ENCODE data around the gene FN1.

FN1 gene

GRCh38 chr2:215441560-215442400 lies 5.9 kb upstream of the FN1 start:
- DNase-seq (ENCODE audit: low spot score) = peak; percentile 9
- no peak for FAIRE-seq

DNA sequence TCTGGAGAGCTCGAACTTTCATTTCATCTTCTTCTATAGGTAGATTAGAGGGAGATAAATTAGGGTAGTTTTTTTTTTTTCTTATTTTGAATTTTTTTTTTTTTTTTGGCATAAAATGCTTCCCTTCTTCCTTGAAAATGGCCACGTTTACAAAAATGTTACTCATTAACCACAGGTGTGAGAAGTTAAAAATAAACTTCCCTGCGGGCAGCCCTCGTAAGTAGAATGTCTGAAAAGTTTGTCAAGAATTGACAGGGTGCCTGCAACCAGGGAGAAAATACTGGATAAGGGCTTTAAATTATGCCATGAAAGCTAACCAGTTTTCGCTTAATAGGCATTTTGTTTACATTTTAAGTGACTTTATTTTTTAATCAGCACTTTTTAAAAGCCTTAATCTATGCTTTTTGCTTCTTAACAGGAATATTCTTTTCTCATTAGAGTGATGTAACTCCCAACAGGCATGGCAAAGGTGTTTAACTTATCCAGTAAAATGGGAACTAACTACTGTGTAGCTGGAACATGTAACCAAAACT lies 4.2 kb upstream of the FN1 start:
- DNase-seq (ENCODE audit: low spot score) = no peak

DNA sequence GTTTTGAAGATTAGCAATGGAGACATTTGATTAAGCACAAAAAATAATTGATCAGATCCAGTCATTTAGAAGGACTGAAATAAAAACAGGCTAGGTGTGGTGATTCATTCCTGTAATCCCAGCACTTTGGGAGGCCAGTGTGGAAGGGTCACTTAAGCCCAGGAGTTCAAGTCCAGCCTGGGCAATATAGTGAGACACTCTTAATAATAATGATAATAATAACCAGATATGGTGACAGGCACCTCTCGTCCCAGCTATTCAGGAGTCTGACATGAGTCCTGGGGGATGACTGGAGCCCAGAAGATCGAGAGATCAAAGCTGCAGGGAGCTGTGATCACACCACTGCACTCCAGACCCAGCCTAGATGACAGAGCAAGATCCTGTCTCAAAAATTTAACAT lies 3.5 kb upstream of the FN1 start:
- no peak for FAIRE-seq
- DNase-seq (ENCODE audit: low spot score) = no peak

More for the DNA sequence above, 4.2 kb upstream of the FN1 start:
- FAIRE-seq = no peak

DNA sequence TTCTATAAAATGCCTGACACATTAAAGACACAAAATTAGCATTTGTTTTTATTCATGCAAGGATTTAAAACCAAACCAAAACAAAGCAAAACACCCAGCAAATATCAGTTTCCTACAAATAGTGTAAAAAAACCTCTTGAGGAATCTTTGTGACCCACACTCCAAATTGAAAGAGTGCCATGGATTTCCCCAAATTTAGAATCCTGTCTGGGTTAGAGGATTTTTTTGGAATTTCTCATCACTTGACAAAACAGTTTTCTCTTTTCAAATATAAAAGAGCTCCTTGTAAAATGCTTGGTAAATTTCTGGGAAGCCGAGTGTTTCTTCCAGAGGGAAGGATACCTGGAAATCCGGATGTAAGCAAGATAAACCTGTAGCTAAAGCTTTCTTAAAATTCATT lies 1.7 kb upstream of the FN1 start:
- FAIRE-seq (no peak), DNase-seq (ENCODE audit: low spot score) (no peak)

GRCh38 chr2:215436705-215437565 lies 1.1 kb upstream of the FN1 start:
- FAIRE-seq = no peak
- DNase-seq (ENCODE audit: low spot score) = no peak

DNA sequence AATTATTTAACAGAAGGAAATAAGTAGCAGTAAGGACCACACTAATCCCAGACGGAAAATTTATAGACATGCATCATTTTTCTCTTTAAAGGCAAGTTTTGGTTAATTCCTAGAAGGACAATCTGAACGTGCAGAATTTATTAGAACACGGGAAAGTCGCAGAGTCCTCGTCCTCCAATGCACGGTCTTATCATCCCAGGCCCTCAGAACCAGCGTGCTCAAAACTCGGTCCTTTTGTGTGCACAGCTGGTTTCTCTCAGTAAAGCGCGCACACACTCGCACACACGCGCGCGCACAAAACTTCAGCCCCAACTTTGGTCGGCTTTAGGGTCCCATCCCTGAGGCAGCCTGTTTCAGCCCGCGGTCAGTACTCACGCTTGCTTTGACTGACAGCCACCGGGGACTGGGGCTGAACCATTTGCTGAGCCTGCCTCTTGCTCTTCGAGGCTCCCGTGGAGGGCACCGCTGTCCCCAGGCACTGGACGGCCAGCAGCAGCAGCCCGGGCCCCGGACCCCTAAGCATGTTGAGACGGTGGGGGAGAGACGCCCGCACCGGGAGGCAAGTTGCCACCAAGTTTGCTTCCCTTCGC lies 493 bp downstream of the FN1 start:
- DNase-seq (ENCODE audit: low spot score) = peak; percentile 17
- FAIRE-seq = no peak

DNA sequence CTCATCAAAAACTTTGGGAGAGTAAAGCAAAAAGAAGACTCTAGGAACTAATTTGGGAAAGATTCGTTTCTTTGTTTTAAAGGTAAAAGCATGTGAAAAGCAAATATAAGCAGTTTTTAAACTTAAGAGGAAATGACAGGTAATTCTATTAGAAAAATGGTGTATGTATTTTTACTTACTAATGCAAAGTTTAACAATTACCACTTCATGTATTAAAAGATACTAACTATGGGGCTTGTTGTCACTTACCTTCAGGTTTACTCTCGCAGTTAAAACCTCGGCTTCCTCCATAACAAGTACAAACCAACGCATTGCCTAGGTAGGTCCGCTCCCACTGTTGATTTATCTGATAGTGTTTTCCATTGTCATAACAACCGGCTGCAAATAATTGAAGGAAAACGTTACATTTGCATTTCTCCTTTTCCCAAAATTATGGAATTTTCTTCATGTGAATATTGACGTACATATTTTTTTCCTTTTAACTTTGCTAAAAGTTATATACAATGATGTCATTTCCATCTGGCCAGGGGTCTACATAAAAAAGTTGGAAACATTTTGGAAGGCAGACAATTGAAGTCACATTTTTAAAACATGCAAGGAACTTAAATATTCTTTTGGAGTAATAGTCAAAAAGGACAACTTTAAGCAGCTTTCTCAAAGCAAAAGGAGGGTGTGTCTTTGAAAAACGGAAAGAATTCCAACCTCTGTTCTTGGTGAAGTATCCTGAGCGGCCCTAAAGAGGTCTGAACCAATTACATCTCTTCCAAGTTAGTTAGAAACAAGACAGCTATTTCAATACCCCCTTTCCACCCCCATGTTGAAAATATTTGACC lies 1.2 kb downstream of the FN1 start:
- FAIRE-seq = peak; percentile 38
- DNase-seq (ENCODE audit: low spot score) = peak; percentile 33

DNA sequence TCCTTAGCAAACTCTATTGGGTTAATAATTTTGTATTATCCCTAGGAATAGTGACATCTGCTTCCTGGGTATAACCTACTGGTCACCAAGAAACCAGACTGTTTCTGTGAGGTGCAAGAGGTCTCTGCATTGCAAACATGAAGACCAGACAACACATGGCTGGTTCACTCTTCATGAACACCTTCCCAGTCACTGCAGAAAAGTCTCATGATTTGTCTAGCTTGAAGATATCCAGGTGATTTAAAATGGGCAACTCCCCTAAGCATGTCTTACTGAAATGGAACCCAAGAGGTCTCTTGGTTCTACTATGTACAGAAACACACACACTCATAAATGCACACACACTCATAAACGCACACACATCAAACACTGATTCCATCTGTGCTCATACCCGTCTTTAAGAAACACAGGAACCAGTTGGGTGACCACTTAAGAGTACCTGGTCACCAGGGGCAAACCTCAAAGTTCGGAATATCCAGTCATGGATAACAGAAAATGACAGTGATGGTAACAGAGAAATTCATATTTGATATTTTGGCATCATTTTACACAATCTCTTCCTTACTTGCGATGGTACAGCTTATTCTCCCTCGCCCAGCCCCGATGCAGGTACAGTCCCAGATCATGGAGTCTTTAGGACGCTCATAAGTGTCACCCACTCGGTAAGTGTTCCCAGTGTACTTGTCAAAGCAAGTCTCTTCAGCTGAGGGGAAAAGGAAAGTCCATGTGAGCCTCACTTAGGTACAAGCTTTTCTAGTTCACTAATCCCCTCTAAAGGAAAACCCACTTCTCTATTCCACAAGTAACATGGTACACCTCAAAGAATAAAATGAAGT lies 2.9 kb downstream of the FN1 start:
- no peak for DNase-seq (ENCODE audit: low spot score)
- FAIRE-seq = no peak

DNA sequence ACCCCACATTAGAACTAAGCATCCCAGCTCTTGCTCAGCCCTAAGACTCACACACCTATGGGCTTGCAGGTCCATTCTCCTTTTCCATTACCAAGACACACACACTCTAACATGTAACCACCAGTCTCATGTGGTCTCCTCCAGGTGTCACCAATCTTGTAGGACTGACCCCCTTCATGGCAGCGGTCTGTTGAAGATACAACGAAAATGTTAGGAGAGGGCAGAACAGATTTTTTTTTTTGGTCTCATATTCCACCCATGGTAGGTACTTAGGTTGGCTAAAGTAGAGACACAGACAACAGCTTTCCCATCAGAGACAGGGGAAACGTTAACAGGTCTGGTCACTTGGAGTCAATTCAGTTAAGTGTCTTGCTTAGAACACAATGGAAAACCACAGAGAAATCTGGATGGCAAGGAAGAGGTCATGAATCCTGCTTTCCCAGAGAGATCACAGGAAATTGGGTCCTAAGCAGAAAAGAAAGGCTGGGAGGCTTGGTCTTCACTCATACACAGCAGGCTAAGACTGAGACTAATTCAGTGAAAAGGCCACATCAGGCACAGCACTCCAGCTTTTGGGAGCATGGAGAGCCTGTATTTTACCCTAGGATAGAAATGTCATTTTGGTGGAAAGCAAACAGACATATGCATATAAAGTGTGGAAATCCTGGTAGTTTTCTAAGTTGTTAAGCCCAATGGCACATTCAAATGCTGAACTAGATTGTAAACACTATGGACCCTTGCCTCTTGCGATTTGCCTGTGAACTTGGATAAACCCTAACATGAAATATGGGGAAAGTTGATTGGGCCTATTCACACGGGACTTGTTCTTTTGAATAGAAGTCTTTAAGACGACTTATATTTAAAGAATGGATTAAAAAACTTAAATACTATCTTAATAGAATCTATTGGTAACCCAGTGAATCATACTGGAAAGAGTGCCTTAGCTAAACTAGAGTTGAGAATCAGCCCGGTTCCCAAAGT lies 3.8 kb downstream of the FN1 start:
- FAIRE-seq (no peak), DNase-seq (ENCODE audit: low spot score) (no peak)

GRCh38 chr2:215431290-215431689 lies 4.6 kb downstream of the FN1 start:
- no peak for FAIRE-seq
- no peak for DNase-seq (ENCODE audit: low spot score)

DNA sequence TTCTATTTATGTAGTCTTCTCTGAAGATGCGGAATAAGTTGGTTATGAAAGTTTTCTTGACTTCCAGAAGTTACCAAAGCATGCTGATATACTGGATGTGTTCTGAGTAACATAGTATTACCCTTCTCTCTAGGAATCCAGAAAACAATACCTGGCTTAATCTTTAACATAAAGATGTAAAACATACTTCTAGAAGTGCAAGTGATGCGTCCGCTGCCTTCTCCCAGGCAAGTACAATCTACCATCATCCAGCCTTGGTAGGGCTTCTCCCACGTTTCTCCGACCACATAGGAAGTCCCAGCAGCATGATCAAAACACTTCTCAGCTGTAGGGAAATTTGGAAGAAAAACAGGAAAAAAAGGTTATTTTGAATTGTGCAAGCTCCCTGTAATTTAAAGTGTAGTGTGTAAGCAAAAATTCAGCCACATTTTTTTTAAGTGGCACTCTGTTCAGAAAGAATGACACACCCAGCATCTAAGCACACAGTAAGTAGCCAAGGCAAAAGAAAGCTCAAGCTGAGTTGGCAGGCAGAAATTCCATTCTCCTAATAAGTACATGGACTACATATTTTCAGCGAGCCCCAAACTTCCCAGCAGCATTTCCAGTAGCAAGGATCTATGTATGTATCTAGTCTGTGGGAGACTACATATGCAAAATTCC lies 5.2 kb downstream of the FN1 start:
- no peak for FAIRE-seq

DNA sequence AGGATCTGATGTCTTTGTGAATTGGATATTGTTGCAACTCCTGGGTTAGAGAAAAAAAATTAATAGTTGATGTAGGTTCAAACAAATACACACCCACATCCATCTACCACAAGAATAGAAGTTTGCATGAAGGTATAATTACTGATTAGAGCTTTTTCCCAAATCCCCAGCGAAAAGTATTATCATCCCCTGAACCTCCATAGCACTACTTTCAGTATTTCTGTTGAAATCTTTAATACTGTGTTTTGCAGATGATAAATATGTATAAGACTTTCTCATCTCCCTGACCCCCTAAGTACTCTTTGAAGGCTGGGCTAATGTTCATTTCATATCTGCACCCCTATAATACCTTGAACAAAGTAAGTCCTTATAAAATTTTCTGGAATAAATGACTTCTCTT lies 6.4 kb downstream of the FN1 start:
- FAIRE-seq = no peak
- DNase-seq (ENCODE audit: low spot score) = no peak

More for the DNA sequence above, 5.2 kb downstream of the FN1 start:
- peak; percentile 17 for DNase-seq (ENCODE audit: low spot score)

DNA sequence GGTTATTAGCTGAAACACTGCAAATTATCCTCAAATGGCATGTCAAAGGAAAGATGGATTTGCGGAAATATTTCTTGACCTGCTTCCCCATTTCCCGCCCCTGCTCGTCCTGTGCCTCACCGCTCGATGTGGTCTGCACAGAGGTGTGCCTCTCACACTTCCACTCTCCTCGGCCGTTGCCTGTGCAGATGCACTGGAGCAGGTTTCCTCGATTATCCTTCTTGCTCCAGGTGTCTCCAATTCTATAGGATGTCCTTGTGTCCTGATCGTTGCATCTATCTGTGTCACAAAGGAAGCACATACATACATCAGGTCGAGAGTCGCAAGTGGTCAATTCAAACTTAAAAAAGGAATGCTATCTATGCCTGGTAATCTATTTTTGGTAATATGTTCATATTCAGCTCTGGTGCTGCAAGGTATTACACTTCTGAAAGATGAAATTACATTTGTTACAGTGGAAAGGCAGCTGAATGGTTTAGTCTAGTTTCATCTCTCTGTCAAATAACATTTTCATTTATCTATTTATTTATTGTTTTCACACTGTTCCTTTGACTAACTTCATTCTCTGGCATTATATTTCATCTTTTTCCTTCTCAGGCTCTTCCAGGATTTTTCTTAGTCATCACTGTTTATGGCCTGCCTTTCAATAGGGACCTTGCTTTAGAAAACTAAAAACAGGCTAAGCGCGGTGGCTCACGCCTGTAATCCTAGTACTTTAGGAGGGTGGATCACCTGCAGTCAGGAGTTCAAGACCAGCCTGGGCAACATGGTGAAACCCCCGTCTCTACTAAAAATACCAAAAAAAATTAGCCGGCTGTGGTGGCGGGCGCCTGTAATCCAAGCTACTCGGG lies 7.6 kb downstream of the FN1 start:
- no peak for FAIRE-seq

GRCh38 chr2:215427585-215427984 lies 8.3 kb downstream of the FN1 start:
- no peak for FAIRE-seq

More for the DNA sequence above, 7.6 kb downstream of the FN1 start:
- no peak for DNase-seq (ENCODE audit: low spot score)

GRCh38 chr2:215425021-215425782 lies 10.7 kb downstream of the FN1 start:
- FAIRE-seq (no peak), DNase-seq (ENCODE audit: low spot score) (no peak)

More at GRCh38 chr2:215427585-215427984, 8.3 kb downstream of the FN1 start:
- no peak for DNase-seq (ENCODE audit: low spot score)

- no peak for FAIRE-seq
Observed at GRCh38 chr2:215423928-215424540, 11.8 kb downstream of the FN1 start.

More at GRCh38 chr2:215423928-215424540, 11.8 kb downstream of the FN1 start:
- no peak for DNase-seq (ENCODE audit: low spot score)
